ENCODE results near the gene ARID1A. TPM values are rescaled to one million over a fixed set of nuclear protein-coding genes. Genes with fewer than 3 reads are reported as not detected.

ARID1A gene
- total RNA-seq, 4 donors from 2014 or later = 44.1 to 97.3 (median 78.4) TPM

DNA sequence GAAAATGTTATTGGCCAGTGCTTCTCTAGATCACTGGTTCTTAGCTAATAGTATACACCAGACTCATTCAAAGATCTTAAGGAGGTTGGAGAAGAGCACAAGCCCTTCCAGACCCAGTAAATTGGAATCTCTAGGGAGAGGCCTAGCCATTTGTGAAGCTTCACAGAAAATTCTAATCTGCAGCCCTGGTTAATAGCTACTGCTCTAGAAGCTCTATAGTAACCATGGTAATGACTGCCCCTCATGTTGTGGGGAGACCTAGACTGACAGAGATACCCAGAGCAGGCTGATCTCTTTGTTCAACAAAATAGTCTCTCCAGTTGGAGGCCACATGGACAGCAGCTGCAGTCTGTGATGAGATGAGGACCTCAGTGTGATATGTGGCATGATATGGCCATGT lies 31.7 kb downstream of the ARID1A start:
- intact Hi-C loops (cut with DNase I) = no loop called here
- H3K4me3 ChIP-seq (replicated peaks in 1 of 3) = no peak overlapping the region
- no peak for TF ChIP-seq POLR2A (IDR thresholded peaks at IDR 0.05)
- TF ChIP-seq, protein P1, sequence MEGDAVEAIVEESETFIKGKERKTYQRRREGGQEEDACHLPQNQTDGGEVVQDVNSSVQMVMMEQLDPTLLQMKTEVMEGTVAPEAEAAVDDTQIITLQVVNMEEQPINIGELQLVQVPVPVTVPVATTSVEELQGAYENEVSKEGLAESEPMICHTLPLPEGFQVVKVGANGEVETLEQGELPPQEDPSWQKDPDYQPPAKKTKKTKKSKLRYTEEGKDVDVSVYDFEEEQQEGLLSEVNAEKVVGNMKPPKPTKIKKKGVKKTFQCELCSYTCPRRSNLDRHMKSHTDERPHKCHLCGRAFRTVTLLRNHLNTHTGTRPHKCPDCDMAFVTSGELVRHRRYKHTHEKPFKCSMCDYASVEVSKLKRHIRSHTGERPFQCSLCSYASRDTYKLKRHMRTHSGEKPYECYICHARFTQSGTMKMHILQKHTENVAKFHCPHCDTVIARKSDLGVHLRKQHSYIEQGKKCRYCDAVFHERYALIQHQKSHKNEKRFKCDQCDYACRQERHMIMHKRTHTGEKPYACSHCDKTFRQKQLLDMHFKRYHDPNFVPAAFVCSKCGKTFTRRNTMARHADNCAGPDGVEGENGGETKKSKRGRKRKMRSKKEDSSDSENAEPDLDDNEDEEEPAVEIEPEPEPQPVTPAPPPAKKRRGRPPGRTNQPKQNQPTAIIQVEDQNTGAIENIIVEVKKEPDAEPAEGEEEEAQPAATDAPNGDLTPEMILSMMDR (IDR thresholded peaks at IDR 0.05) = no peak
- no peaks in the 10 kb centered on the region for H3K27me3 ChIP-seq
- H3K27ac ChIP-seq = no peak overlapping the region
- no peak for DNase-seq
- H3K36me3 ChIP-seq = peaks cover 24 to 29% of the 10 kb centered on the region in 2 donors
- H3K4me1 ChIP-seq = peaks cover 38 to 59% of the 10 kb centered on the region in 2 donors
- no peaks in the 10 kb centered on the region for H3K9me3 ChIP-seq

DNA sequence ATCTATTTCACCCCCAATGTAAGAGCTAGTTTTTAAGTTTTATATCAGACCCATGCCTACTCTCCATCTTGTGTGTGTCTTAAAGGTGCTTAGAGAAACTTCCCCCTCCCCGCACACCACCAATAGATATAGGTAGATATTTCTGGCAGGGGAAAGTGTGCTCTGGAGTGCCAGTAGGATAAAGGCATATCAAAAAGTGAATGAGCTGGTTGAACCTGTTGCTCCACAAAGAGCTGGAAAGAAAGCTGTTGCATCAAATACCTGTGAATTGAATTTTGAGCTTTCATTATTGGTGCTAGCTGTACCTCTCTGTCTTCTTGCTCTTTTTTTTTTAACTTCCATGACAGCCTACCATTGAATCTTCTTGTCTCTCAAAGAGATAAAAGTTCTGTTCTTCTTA lies 32.8 kb downstream of the ARID1A start:
- intact Hi-C loops (cut with DNase I) = no loop called here
- peaks cover 35 to 40% of the 10 kb centered on the region in 2 donors for H3K36me3 ChIP-seq
- no peaks in the 10 kb centered on the region for H3K27me3 ChIP-seq
- no peaks in the 10 kb centered on the region for H3K9me3 ChIP-seq
- TF ChIP-seq POLR2A (IDR thresholded peaks at IDR 0.05) = no peak
- TF ChIP-seq, protein P1 (IDR thresholded peaks at IDR 0.05) = no peak
- WGBS, 2 donors = 79 to 80% methylated on average over 1 of the region's 1 CpG
- no peak overlapping the region for H3K27ac ChIP-seq
- no peak overlapping the region for H3K4me3 ChIP-seq (replicated peaks in 1 of 3)
- peaks cover 26 to 48% of the 10 kb centered on the region in 2 donors for H3K4me1 ChIP-seq
- DNase-seq = no peak

DNA sequence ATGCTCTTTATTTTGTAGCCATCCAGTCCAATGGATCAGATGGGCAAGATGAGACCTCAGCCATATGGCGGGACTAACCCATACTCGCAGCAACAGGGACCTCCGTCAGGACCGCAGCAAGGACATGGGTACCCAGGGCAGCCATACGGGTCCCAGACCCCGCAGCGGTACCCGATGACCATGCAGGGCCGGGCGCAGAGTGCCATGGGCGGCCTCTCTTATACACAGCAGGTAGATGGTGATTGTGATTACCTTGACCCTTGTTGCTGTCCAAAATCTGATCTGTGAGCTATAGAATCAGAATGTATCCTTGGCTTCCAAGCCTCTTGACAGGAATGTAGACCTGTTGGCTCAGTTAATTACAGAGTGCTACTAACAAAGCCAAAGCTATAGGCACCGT lies 33.8 kb downstream of the ARID1A start:
- H3K27ac ChIP-seq = no peak overlapping the region
- H3K4me3 ChIP-seq (replicated peaks in 1 of 3) = no peak overlapping the region
- peaks cover 16 to 48% of the 10 kb centered on the region in 2 donors for H3K4me1 ChIP-seq
- peaks cover 41 to 46% of the 10 kb centered on the region in 2 donors for H3K36me3 ChIP-seq
- no peaks in the 10 kb centered on the region for H3K27me3 ChIP-seq
- no peak for TF ChIP-seq POLR2A (IDR thresholded peaks at IDR 0.05)
- TF ChIP-seq, protein P1 (IDR thresholded peaks at IDR 0.05) = no peak
- WGBS, 2 donors = 94 to 100% methylated on average over 1 to 12 of the region's 12 CpGs
- no peak for DNase-seq
- intact Hi-C loops (cut with DNase I) = no loop called here
- H3K9me3 ChIP-seq = no peaks in the 10 kb centered on the region

DNA sequence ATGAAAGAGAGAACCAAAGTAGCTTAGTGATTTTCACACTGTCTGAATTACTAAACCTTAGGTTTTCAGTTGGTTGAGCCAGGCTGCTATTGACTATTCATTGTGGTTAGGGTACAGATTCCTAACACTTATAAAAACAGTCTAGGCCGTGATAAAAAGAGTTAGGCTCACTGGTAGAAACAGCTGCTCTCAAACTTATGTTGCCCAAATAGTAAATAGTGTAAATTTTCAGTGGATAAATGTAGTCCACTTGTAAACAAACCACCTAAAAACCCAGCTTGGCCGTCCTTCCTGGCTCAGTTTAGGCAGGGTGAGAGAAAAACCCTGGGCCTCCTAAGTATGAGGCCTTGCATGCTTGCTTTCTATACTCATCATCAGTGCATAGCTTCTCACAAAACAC lies 34.9 kb downstream of the ARID1A start:
- H3K36me3 ChIP-seq = peaks cover 46 to 48% of the 10 kb centered on the region in 2 donors
- peaks cover 16 to 45% of the 10 kb centered on the region in 2 donors for H3K4me1 ChIP-seq
- TF ChIP-seq, protein P1 (IDR thresholded peaks at IDR 0.05) = no peak
- no peak for TF ChIP-seq POLR2A (IDR thresholded peaks at IDR 0.05)
- H3K4me3 ChIP-seq (replicated peaks in 1 of 3) = no peak overlapping the region
- no peak for DNase-seq
- intact Hi-C loops (cut with DNase I) = no loop called here
- no peaks in the 10 kb centered on the region for H3K27me3 ChIP-seq
- no peaks in the 10 kb centered on the region for H3K9me3 ChIP-seq
- no peak overlapping the region for H3K27ac ChIP-seq
- WGBS, 2 donors = 85 to 88% methylated on average over 2 of the region's 2 CpGs

DNA sequence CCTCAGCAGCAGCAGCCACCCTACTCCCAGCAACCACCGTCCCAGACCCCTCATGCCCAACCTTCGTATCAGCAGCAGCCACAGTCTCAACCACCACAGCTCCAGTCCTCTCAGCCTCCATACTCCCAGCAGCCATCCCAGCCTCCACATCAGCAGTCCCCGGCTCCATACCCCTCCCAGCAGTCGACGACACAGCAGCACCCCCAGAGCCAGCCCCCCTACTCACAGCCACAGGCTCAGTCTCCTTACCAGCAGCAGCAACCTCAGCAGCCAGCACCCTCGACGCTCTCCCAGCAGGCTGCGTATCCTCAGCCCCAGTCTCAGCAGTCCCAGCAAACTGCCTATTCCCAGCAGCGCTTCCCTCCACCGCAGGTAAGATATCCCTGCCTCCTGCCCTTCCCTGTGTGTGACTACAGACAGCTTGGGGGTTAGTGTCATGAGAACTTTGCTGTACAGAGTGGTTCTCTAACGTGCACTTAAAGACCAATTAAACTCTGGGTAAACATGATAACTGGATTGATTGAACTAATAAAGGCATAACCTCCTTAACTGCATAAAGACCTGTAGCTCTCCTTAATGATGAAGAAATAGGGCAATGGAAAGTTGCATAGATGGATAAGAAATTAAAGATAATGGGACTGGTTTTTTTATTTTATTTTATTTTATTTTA lies 35.6 kb downstream of the ARID1A start:
- Histone ChIP-seq H3K9me3 (no peaks in the 10 kb centered on the region), H3K4me3 (replicated peaks in 1 of 3) (no peak overlapping the region), H3K27me3 (no peaks in the 10 kb centered on the region), H3K36me3 (peaks cover 46 to 50% of the 10 kb centered on the region in 2 donors), H3K27ac (no peak overlapping the region), H3K4me1 (peaks cover 16 to 38% of the 10 kb centered on the region in 2 donors)
- no peak for DNase-seq
- TF ChIP-seq POLR2A (IDR thresholded peaks at IDR 0.05) = no peak
- TF ChIP-seq, protein P1 (IDR thresholded peaks at IDR 0.05) = no peak
- 89 to 95% methylated on average over 11 of the region's 11 CpGs for WGBS, 2 donors
- intact Hi-C loops (cut with DNase I) = no loop called here

Measured in thyroid gland (tissue), 4 donors.